ENCODE data around the gene XYLT1. TPM values are rescaled to one million over a fixed set of nuclear protein-coding genes. Genes with fewer than 3 reads are reported as not detected.
A peak's percentile ranks its signal among the peaks of the same experiment; 100 is the strongest.

The XYLT1 gene
- total and polyA plus RNA-seq, 10 of the 15 experiments (the other 5 are each of a cell fraction or from before 2014, with no cell fraction given), result 0.88 to 14.8 (median 5.8) TPM

DNA sequence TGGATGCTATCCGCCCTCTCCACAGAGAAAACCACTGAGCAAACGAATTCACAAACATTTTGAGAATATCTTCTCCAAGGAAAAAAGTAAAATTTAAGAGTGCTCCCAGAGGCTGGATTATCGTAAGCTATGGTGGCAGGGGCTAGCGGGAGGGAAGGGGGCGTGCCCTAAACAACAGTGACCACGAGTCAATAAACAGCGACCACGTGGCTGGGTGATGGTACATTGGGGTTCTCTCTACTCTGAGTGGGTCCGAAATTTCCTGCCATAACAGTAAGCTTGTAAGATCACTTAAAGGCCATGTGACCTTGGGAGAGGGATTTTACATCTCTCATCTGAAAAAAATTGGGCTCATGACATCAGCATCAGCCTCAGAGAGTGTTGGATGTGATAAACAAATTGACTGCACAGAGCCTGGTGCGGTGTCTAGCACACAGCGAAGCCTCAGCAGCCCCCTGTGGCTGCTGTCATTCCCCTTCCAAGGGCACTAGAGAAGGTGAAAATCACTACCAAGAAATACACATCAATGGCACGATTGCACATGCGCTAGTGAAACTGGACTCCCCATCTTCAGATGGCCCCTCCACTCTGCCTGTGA lies 213.2 kb downstream of the XYLT1 start:
- H3K27me3 ChIP-seq (replicated peaks in 1 of 2; ENCODE audit: control insufficient read depth in 2 of 2, insufficient read depth in 2 of 2, low read length in 1 of 2), result no peaks in the 10 kb centered on the region
- no peak for TF ChIP-seq CREM (IDR thresholded peaks at IDR 0.05; ENCODE audit: low read depth)
- no peak for TF ChIP-seq CUX1 (IDR thresholded peaks at IDR 0.05; ENCODE audit: insufficient replicate concordance, low read depth, low read length)
- TF ChIP-seq ZBTB11 (CRISPR knock-in tag; IDR thresholded peaks at IDR 0.05), result no peak
- TF ChIP-seq ZBED1 (IDR thresholded peaks at IDR 0.05; ENCODE audit: borderline replicate concordance), result no peak
- TF ChIP-seq STAT3 (IDR thresholded peaks at IDR 0.05; ENCODE audit: low read depth, low read length), result no peak
- no peak for TF ChIP-seq GATAD2B (conservative IDR thresholded peaks at IDR 0.05; ENCODE audit: low read depth)
- TF ChIP-seq, protein P1, sequence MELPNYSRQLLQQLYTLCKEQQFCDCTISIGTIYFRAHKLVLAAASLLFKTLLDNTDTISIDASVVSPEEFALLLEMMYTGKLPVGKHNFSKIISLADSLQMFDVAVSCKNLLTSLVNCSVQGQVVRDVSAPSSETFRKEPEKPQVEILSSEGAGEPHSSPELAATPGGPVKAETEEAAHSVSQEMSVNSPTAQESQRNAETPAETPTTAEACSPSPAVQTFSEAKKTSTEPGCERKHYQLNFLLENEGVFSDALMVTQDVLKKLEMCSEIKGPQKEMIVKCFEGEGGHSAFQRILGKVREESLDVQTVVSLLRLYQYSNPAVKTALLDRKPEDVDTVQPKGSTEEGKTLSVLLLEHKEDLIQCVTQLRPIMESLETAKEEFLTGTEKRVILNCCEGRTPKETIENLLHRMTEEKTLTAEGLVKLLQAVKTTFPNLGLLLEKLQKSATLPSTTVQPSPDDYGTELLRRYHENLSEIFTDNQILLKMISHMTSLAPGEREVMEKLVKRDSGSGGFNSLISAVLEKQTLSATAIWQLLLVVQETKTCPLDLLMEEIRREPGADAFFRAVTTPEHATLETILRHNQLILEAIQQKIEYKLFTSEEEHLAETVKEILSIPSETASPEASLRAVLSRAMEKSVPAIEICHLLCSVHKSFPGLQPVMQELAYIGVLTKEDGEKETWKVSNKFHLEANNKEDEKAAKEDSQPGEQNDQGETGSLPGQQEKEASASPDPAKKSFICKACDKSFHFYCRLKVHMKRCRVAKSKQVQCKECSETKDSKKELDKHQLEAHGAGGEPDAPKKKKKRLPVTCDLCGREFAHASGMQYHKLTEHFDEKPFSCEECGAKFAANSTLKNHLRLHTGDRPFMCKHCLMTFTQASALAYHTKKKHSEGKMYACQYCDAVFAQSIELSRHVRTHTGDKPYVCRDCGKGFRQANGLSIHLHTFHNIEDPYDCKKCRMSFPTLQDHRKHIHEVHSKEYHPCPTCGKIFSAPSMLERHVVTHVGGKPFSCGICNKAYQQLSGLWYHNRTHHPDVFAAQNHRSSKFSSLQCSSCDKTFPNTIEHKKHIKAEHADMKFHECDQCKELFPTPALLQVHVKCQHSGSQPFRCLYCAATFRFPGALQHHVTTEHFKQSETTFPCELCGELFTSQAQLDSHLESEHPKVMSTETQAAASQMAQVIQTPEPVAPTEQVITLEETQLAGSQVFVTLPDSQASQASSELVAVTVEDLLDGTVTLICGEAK (IDR thresholded peaks at IDR 0.05; ENCODE audit: borderline replicate concordance), result no peak
- TF ChIP-seq ESRRA (IDR thresholded peaks at IDR 0.05; ENCODE audit: low read length), result no peak
- no TSS peak for BruUV-seq (replicated peaks)
- no peaks in the 10 kb centered on the region for H3K36me3 ChIP-seq (ENCODE audit: control insufficient read depth in 2 of 2, insufficient read depth in 2 of 2, low read length in 1 of 2)
- H3K9me3 ChIP-seq (replicated peaks; ENCODE audit: control insufficient read depth, insufficient read depth, low read length), result no peaks in the 10 kb centered on the region
- H2AFZ ChIP-seq (ENCODE audit: control insufficient read depth, low read depth, low read length), result no peak overlapping the region
- no peaks in the 10 kb centered on the region for H4K20me1 ChIP-seq (ENCODE audit: control insufficient read depth, insufficient read depth)
- RAD21 ChIA-PET (ENCODE audit: unreplicated experiment), result interaction anchor here (0.6 to 7.6 kb wide), 5 partner anchors 12 to 210 kb away, joined by 3 to 70 read pairs (median 11); no protein-coding TSS in a partner anchor
- H3K4me3 ChIP-seq, result no peak overlapping the region
- no peak overlapping the region for H3K27ac ChIP-seq (ENCODE audit: control insufficient read depth, insufficient read depth)
- H3K79me2 ChIP-seq (ENCODE audit: control insufficient read depth, insufficient read depth, low read length), result no peaks in the 10 kb centered on the region
- FAIRE-seq (no peak), ATAC-seq (no peak), DNase-seq (ENCODE audit: low read depth, low spot score) (no peak)
- WGBS (ENCODE audit: insufficient coverage, insufficient replicate concordance, low lambda C conversion rate, missing lambda C conversion rate), result 63% methylated on average over 13 of the region's 13 CpGs
- H3K9ac ChIP-seq (ENCODE audit: control insufficient read depth, insufficient read depth, low read length), result no peak overlapping the region
- peaks cover 34% of the 10 kb centered on the region for H3K4me1 ChIP-seq (ENCODE audit: control insufficient read depth, insufficient read depth, low read length)
- POLR2A ChIA-PET, result interaction anchor here (0.8 to 1.5 kb wide), 2 partner anchors 8 to 19 kb away, joined by 3 to 4 read pairs; no protein-coding TSS in a partner anchor
- intact Hi-C loops (cut with micrococcal nuclease; ENCODE audit: unreplicated experiment), result loop anchor here (5.0 kb wide), 1 partner anchor 210 kb away; no protein-coding TSS in a partner anchor
- SMC1A ChIA-PET (ENCODE audit: uncharacterized antibody, unreplicated experiment), result interaction anchor here (0.6 to 7.0 kb wide), 14 partner anchors 17 to 663 kb away, joined by 3 to 77 read pairs (median 3); no protein-coding TSS in a partner anchor
- in situ Hi-C loops (cut with MboI), result loop anchor here (5.0 kb wide), 1 partner anchor 210 kb away; no protein-coding TSS in a partner anchor
- CTCF ChIA-PET, result interaction anchor here (0.6 to 7.5 kb wide), 14 partner anchors 9 to 396 kb away, joined by 3 to 57 read pairs (median 3); no protein-coding TSS in a partner anchor
- peak overlapping the region; percentile 41; the same call in 1 of the 2 replicates for H3K4me2 ChIP-seq (ENCODE audit: control insufficient read depth, insufficient read depth)

Measured in GM12878 (cell line).